Measurements from ENCODE around the gene MDM2.
"Not testable (repeated sequence)": the region's sequence is repeated elsewhere in the genome, so short reads cannot be mapped to it uniquely, and the experiment has no call there.

Gene MDM2

DNA sequence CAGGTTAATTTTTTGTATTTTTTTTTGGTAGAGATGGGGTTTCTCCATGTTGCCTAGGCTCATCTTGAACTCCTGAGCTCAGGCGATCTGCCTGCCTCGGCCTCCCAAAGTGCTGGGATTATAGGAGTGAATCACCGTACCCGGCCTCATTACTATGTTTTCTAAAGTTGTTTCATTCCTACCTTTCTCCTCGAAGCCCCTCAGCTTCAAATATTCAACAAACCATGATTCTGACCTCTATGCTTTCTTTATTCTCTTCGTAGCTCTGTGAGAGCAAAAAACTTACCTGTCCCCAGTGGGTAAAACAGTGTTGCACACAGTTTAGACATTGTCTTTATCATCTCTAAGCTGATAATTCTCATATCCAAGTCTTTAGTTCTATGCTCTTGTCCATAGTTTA is 26.2 kb upstream of the MDM2 start:
- in situ Hi-C loops (cut with HindIII; ENCODE audit: low pct_ligation_motif_present, low pct_unique_long_range_greater_than_20kb, low sequenced_read_pairs), result no loop called here
- no peak for DNase-seq

DNA sequence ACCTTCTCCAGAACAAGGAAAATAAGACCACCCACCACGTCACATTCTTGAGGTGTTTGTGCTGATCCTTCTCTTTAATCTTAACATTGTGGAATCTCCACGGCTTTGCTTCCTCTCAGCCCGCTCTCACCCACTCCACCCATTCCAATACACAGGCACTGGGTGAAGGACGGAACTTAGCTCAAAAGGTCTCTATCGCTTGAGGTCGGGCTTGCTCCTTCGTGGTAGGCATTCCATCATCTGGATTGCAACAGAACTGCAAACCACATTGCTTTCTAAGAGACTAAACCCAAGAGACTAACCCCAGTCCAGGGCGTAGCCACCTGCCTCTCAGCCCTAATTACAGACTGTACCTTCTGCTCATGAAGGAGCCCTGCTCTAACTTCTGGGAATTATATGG is 24.0 kb upstream of the MDM2 start:
- in situ Hi-C loops (cut with HindIII; ENCODE audit: low pct_ligation_motif_present, low pct_unique_long_range_greater_than_20kb, low sequenced_read_pairs), result no loop called here
- DNase-seq, result no peak

DNA sequence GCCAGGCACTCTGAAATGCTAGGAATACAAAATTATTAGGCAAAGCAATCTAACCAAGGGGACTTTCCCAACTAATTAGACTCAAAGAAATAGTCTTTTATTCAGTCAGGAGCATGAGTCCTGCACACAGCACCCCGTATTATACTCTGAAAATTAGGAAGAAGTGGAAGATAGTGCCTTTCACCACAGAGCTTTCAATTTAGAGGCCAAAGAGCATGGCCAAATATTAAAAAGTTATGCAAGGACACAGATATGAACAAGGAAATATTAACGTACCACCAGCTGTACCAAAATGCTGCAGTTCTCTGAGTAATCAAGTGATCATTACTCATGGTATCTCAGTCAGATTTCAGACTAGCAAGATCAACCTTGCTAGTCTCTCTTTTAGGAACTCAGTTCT is 22.6 kb upstream of the MDM2 start:
- DNase-seq, result no peak
- in situ Hi-C loops (cut with HindIII; ENCODE audit: low pct_ligation_motif_present, low pct_unique_long_range_greater_than_20kb, low sequenced_read_pairs), result no loop called here

DNA sequence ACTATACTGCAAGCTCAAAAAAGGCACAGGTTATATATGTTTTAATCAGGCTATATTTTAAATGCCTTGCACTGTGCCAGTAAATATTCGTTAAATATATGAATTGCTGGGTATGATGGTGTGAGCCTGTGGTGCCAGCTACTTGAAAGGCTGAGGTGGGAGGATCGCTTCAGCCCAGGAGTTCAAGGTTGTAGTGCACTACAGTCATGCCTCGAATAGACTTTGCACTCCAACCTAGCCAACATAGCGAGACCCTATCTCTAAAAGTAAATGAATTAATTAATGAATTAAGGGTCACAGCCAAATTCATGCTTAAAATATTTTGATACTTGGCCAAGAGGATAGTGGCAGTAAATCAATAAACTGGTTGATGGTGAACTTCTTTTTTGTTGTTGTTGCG is 22.2 kb upstream of the MDM2 start:
- DNase-seq, result no peak
- in situ Hi-C loops (cut with HindIII; ENCODE audit: low pct_ligation_motif_present, low pct_unique_long_range_greater_than_20kb, low sequenced_read_pairs), result no loop called here

DNA sequence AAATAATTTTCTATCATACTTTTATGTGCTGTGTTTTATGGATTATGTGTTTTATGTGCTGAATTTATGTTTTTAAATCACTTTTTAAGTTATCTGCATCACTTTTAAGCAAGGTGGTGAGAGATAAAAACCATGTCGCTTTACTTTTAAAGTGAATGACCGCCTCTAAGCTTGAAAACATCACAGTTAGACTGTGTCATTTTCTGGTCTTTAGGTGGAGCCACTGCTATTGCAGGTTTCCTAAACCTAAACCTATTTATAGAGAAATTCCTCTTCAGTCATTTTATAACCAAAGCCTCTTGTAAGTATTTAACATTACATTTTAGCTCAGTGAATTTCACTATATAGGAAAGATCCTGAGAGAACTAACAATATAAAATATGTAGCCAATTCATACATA is 21.0 kb upstream of the MDM2 start:
- peak; percentile 51 for DNase-seq
- in situ Hi-C loops (cut with HindIII; ENCODE audit: low pct_ligation_motif_present, low pct_unique_long_range_greater_than_20kb, low sequenced_read_pairs), result no loop called here

DNA sequence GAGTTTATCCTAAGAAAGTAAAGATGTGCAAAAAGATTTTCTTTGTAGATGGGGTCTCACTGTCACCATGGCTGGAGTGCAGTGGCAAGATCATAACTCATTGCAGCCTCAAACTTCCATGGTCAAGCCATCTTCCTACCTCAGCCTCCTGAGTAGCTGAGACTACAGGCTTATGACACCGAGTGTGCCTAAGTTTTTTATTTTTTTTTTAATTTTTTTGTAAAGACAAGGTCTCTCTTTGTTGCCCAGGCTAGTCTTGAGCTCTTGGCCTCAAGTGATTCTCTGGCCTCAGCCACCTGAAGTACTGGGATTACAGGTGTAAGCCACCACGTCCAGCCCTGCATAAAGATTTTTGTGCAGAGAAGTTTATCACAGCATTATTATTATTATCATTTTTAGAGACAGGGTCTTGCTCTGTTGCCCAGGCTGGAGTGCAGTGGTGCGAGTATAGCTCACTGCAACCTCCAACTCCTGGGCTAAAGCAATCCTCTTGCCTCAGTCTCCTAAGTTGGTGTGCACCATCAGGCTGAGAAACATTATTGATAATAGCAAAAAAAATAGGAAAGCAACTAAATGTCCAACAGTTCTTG is 19.3 kb upstream of the MDM2 start:
- no peak for DNase-seq
- in situ Hi-C loops (cut with HindIII; ENCODE audit: low pct_ligation_motif_present, low pct_unique_long_range_greater_than_20kb, low sequenced_read_pairs), result no loop called here

DNA sequence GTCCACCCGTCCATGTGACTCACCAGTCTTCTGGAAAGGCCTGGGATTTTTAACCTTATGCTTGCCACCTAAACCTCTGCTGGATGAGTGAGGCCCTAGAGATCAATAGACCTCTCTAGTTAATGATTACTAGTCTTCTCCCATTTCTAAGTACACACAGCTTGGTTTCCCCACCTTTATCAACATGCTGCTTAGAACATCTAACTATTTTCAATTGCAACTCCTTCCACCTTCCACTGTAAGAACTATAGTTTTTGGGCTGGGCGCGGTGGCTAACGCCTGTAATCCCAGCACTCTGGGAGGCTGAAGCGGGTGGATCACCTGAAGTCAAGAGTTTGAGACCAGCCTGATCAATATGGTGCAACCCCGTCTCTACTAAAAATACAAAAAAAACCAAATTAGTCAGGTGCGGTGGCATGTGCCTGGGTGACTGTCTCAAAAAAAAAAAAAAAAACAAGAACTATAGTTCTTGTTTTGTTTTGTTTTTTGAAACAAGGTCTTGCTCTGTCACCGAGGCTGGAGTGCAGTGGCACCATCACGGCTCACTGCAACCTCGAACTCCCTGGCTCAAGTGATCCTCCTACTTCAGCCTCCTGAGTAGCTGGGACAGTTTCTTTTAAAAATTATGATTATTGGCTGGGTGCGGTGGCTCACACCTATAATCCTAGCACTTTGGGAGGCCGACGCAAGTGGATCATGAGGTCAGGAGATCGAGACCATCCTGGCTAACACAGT is 18.7 kb upstream of the MDM2 start:
- in situ Hi-C loops (cut with HindIII; ENCODE audit: low pct_ligation_motif_present, low pct_unique_long_range_greater_than_20kb, low sequenced_read_pairs), result no loop called here

DNA sequence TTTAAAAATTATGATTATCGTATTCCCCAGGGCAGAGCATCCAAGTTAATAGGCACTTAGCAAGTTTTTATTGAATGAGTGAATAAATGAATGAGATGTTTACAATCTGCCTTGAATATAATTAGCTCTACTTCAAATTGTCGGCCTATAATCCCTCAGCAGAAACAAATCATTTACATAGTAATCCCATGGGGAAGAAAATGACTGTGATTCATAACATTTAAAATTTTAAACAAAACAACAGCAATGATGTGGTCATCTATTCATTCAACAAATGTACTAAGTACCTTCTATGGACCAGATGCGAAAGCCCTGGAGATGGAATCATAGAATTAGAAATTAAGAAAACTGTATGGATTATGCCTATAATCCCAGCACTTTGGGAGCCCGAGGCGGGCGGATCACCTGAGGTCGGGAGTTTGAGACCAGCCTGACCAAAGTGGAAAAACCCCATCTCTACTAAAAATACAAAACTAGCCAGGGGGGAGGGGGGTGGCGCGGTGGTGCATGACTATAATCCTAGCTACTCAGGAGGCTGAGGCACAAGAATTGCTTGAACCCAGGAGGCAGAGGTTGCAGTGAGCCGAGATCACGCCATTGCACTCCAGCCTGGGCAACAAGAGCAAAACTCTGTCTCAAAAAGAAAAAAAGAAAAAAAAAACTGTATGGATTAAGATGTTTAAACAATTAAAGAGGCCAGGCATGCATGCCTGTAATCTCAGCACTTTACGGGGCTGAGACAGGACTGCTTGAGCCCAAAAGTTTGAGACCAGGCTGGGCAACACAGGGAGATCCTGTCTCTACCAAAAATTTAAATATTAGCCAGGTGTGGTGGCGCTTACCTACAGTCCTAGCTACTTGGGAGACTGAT is 17.7 kb upstream of the MDM2 start:
- DNase-seq, result no peak
- in situ Hi-C loops (cut with HindIII; ENCODE audit: low pct_ligation_motif_present, low pct_unique_long_range_greater_than_20kb, low sequenced_read_pairs), result no loop called here

More for the DNA sequence above, 18.7 kb upstream of the MDM2 start:
- DNase-seq, result no peak

DNA sequence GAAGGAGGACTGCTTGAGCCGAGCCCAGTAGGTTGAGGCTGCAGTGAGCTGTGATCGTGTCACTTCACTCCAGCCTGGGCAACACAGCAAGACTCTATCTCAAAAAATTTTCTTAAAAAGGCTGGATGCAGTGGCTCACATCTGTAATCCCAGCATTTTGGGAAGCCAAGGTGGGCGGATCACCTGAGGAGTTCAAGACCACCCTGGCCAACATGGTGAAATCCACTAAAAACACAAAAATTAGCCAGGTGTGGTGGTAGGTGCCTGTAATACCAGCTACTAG is 17.1 kb upstream of the MDM2 start:
- no peak for DNase-seq
- in situ Hi-C loops (cut with HindIII; ENCODE audit: low pct_ligation_motif_present, low pct_unique_long_range_greater_than_20kb, low sequenced_read_pairs), result no loop called here

DNA sequence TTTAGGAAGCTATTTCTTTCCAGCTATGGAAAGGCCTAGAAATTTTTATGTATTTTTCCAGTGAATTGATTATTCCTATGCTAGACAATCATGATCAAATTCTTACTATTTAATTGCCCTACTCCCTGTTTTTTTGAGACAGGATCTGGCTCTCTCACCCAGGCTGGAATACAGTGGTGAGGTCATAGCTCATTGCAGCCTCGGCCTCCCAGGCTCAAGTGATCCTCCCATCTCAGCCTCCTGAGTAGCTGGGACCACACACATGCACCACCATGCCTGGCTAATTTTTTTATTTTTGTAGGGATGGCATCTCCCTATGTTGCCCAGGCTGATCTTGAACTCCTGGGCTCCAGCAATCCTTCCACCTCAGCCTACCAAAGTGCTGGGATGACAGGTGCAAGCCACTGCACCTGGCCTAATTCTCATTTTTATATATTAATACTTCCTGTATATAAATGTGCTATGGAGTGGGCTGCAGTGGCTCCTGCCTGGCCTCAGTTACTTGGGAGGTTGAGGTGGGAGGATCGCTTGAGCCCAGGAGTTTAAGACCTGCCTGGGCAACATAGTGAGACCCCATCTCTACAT is 16.0 kb upstream of the MDM2 start:
- in situ Hi-C loops (cut with HindIII; ENCODE audit: low pct_ligation_motif_present, low pct_unique_long_range_greater_than_20kb, low sequenced_read_pairs), result no loop called here
- DNase-seq, result no peak

DNA sequence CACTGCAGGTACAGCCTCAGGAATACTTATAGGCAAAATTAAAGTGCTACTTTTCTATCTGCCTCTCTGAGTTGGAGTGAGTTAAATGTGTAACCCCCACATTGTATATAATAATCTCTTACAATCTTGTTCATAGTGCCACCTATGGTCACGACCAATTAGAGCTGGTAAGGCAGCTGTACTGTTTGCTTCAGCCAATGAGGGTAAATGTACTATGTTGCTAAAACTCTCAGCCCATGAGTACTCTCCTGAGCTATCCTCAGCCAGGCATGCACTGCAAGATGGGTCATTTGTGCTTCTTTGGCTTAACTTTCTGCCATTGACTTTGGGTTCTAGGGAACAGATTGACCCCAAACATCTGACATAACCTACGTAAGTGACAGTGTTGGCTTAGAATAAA is 15.0 kb upstream of the MDM2 start:
- in situ Hi-C loops (cut with HindIII; ENCODE audit: low pct_ligation_motif_present, low pct_unique_long_range_greater_than_20kb, low sequenced_read_pairs), result no loop called here
- DNase-seq, result peak; percentile 86

DNA sequence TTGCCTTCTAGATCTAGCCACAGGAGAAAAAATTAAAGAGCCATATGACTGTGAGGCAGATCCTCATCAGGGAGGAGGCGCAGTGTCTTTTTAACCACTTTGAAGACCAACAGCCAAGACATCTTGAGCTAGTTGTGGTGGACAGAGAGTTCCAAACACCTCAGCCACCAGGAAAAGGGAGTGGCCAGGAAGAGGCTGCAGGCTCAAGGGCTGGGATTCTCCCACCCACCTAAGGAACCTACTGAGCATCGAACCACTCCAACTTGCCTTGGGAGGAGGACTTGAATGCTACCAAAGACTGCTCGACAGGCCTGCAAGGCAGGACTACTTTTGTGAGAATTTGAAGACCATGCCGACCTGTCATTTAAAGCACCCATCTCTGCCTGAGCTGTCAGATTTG is 14.5 kb upstream of the MDM2 start:
- DNase-seq, result no peak
- in situ Hi-C loops (cut with HindIII; ENCODE audit: low pct_ligation_motif_present, low pct_unique_long_range_greater_than_20kb, low sequenced_read_pairs), result no loop called here

DNA sequence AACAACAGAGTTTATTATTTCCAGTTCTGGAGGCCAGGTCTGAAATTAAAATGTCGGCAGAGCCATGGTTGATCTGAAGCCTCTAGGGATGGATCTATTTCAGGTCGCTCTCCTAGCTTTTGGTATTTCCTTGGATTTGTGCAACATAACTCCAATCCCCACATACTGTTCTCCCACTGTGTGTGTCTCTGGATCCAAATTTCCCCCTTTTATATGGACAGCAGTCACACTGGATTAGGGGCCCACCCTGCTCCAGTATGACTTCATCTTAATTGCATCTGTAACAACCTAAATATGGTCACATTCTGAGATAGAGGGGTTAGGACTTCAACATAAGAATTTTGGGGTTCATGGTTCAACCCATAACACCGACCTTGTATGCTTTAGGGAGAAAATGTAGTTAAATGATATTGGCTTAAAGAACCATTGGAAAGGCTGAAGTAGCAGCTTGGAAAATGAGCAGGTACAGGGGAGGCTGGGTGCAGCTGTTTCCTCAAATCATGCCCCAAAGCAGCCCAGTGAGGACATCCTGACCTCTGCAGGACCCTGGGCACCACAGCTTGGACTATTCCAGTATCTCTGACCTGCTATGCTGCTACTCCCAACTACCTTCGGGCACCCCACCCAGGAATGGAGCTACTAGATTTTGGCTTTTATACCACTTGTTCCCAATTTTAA is 13.9 kb upstream of the MDM2 start:
- in situ Hi-C loops (cut with HindIII; ENCODE audit: low pct_ligation_motif_present, low pct_unique_long_range_greater_than_20kb, low sequenced_read_pairs), result no loop called here
- DNase-seq, result no peak

DNA sequence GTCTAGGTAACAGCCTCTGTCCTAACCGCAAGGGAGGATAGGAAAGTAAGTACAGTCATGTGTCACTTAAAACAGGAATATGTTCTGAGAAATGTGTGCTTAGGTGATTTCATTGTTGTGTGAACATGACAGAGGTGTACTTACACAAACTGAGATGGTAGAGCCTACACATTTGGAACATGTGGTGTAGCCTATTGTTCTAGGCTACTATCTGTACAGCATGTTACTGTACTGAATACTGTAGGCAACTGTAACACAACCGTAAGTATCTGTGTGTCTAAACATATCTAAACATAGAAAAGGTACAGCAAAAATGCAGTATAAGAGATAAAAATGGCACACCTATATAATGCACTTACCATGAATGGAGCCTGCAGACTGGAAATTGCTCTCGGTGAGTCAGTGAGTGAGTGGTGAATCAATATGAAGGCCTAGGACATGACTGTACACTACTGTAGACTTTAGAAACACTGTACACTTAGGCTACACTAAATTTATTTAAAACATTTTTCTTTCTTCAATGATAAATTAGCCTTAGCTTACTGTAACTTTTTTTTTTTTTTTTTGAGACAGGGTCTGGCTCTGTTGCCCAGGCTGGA is 13.2 kb upstream of the MDM2 start:
- in situ Hi-C loops (cut with HindIII; ENCODE audit: low pct_ligation_motif_present, low pct_unique_long_range_greater_than_20kb, low sequenced_read_pairs), result no loop called here
- peak; percentile 24 for DNase-seq

DNA sequence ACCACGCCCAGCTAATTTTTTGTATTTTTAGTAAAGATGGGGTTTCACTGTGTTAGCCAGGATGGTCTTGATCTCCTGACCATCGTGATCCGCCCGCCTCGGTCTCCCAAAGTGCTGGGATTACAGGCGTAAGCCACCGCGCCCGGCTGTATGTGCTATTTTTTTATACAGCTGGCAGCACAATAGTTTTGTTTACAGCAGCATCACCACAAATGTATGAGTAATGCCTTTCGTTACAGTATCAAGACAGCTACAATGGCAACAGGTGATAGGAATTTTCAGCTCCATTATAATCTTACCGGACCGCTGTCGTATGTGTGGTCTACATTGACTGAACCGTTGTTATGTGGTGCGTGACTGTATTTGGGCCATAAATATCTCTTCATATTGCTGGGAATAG is 11.6 kb upstream of the MDM2 start:
- no peak for DNase-seq
- in situ Hi-C loops (cut with HindIII; ENCODE audit: low pct_ligation_motif_present, low pct_unique_long_range_greater_than_20kb, low sequenced_read_pairs), result no loop called here

DNA sequence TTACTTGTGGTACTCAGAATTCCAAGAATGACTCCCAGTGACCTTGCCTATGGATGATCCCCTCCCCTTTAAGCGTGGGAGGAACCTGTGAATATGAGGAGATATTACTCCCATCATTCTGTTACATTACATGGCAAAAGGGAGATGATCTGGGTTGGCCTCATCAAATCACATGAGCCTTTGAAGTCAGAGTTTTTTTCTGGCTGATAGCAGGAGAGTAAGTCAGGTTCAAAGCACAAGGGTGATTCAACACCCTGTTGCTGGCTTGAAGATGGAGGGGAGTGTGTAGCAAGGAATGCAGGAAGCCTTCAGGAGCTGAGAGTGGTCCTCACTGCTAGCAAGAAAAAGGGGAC is 9.1 kb upstream of the MDM2 start:
- DNase-seq, result no peak
- in situ Hi-C loops (cut with HindIII; ENCODE audit: low pct_ligation_motif_present, low pct_unique_long_range_greater_than_20kb, low sequenced_read_pairs), result no loop called here

DNA sequence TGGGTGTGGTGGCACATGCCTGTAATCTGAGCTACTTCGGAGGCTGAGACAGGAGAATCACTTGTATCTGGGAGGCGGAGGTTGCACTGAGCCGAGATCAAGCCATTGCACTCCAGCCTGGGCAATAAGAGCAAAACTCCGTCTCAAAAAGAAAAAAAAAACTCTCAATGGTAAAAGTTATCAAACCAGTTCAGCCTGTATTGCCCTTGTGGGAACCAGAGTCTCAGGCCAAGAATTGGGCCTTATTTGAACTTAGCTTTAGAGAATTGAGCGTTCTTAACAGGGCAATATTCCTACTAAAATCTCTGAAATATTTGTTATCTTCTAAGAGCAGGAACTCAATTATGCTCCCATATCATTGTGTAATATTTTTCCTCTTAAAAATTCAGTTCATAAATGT is 7.7 kb upstream of the MDM2 start:
- DNase-seq, result no peak
- in situ Hi-C loops (cut with HindIII; ENCODE audit: low pct_ligation_motif_present, low pct_unique_long_range_greater_than_20kb, low sequenced_read_pairs), result no loop called here

DNA sequence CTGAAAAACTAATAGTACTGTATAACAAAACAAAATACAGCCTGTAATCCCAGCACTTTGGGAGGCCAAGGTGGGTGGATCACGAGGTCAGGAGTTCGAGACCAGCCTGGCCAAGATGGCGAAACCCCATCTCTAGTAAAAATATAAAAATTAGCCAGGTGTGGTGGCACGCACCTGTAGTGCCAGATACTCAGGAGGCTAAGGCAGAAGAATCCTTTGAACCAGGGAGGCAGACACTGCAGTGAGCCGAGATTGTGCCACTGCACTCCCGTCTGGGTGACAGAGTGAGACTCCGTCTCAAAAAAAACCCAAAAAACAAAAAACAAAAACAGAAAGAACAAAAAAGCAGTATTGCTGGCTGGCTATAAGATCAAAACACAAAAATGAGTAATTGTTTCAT is 6.9 kb upstream of the MDM2 start:
- in situ Hi-C loops (cut with HindIII; ENCODE audit: low pct_ligation_motif_present, low pct_unique_long_range_greater_than_20kb, low sequenced_read_pairs); DNase-seq: not testable (repeated sequence)

DNA sequence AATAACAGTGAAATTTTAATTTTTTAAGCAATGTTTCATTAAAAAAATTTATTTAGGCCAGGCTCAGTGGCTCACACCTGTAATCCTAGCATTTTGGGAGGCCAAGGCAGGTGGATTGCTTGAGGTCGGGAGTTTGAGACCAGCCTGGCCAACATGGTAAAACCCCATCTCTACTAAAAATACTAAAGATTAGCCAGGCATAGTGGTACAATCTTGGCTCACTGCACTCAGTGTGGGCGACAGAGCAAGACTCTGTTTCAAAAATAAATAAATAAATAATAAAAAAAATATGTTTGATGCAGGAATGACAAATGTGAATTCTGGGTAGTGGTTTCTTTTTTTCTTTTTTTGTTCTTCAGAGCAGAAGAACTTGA is 5.6 kb upstream of the MDM2 start:
- in situ Hi-C loops (cut with HindIII; ENCODE audit: low pct_ligation_motif_present, low pct_unique_long_range_greater_than_20kb, low sequenced_read_pairs), result not testable (repeated sequence)

More for the DNA sequence above, 5.6 kb upstream of the MDM2 start:
- DNase-seq, result not testable (repeated sequence)

Data from ACHN (cell line).